Mammary epithelial cell (primary cell): ENCODE data around the gene TTC28.

ENCODE experiments used
- EZH2 ChIP-seq: IDR thresholded peaks from 2 replicates; pipeline ENCODE4 v1.6.1; 2012; ENCODE audit warnings: low read length, inconsistent platforms, borderline replicate concordance
- TF ChIP-seq, protein P1 (sequence below), 2 donors: IDR thresholded peaks in 1 of 2; conservative IDR thresholded peaks in 1 of 2; 2 replicates each; pipeline ENCODE4 v1.5.1; 2011 to 2012; ENCODE audit warnings: inconsistent platforms in 2 of 2, low read length in 2 of 2, mild to moderate bottlenecking in 2 of 2, control low read depth in 1 of 2, low read depth in 1 of 2; ENCODE audit not compliant: insufficient read depth in 1 of 2; ENCODE audit errors: extremely low read depth in 1 of 2

DNA sequence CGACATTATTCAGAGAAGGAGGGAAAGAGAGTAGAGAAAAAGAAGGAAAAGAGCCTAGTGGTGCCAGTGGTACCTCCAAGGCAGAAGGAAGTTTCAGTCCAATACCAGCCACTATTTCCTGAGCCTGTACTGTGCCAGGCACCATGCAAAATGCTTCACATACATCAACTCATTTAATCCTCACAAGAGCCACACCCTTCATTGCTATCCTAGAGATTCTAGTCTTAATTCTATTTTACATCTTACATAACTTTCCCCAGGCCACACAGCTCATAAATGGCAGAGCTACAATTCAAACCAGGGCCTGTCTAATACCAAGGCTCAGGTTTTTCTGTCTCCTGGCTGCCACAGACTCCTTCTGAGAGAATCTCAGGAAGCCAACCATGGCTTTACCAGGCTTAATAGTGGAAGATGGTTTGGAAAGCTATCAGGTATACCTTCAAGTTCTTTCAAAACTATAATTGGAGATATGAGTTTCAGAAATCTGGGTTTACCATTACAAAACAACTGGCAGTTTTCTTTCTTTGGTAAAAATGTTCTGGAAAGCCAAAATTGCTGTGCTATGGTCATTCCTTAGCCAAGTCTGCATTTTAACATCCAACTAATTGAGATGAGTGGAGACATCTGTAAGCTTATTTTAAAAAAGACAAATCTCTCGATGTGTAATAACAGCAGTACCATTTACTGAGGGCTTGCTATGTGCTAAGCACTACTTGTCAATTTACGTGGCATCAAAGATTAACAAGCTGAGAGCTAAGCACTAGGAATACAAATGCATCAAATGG is 535.5 kb downstream of the TTC28 start:
- TF ChIP-seq, protein P1, sequence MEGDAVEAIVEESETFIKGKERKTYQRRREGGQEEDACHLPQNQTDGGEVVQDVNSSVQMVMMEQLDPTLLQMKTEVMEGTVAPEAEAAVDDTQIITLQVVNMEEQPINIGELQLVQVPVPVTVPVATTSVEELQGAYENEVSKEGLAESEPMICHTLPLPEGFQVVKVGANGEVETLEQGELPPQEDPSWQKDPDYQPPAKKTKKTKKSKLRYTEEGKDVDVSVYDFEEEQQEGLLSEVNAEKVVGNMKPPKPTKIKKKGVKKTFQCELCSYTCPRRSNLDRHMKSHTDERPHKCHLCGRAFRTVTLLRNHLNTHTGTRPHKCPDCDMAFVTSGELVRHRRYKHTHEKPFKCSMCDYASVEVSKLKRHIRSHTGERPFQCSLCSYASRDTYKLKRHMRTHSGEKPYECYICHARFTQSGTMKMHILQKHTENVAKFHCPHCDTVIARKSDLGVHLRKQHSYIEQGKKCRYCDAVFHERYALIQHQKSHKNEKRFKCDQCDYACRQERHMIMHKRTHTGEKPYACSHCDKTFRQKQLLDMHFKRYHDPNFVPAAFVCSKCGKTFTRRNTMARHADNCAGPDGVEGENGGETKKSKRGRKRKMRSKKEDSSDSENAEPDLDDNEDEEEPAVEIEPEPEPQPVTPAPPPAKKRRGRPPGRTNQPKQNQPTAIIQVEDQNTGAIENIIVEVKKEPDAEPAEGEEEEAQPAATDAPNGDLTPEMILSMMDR (conservative IDR thresholded peaks at IDR 0.05 in 1 of 2, IDR thresholded peaks at IDR 0.05 in 1 of 2; ENCODE audit: extremely low read depth in 1 of 2, insufficient read depth in 1 of 2, low read depth in 1 of 2, low read length in 2 of 2): no peak
- TF ChIP-seq EZH2: no peak
